Nephron (organoid): Measurements from ENCODE around the gene SCGB1A1.

ENCODE experiments used
- H3K27ac Mint-ChIP-seq, 3 experiments: 2 replicates each; pipeline ENCODE4 v1.8.0; 2020; ENCODE audit warnings: mixed read lengths in 3 of 3, mild to moderate bottlenecking in 2 of 3, moderate library complexity in 1 of 3
- H3K27me3 Mint-ChIP-seq: 2 replicates; pipeline ENCODE4 v1.8.0; 2021; ENCODE audit warnings: low read depth, mild to moderate bottlenecking, moderate library complexity, mixed read lengths
- H3K36me3 Mint-ChIP-seq: 2 replicates; pipeline ENCODE4 v1.8.0; 2020; ENCODE audit warnings: low read depth, mixed read lengths
- H3K4me1 Mint-ChIP-seq: 2 replicates; pipeline ENCODE4 v1.8.0; 2020; ENCODE audit warnings: mixed read lengths
- H3K4me3 Mint-ChIP-seq, 3 experiments: 2 replicates each; pipeline ENCODE4 v1.8.0; 2020; ENCODE audit warnings: mild to moderate bottlenecking in 3 of 3, mixed read lengths in 3 of 3, moderate library complexity in 2 of 3
- H3K9me3 Mint-ChIP-seq: 2 replicates; pipeline ENCODE4 v1.8.0; 2020; ENCODE audit warnings: mixed read lengths
- CTCF ChIP-seq, 3 experiments: fragments of 200-600 bp; sonication (generic); IDR thresholded peaks; one replicate each; pipeline ENCODE4 v1.5.0; 2021; ENCODE audit warnings: antibody characterized with exemption in 3 of 3; ENCODE audit not compliant: unreplicated experiment in 3 of 3

The SCGB1A1 gene

GRCh38 chr11:62402960-62403730, 15.7 kb upstream of the SCGB1A1 start:
- H3K36me3 Mint-ChIP-seq = no peaks in the 10 kb centered on the region
- H3K27me3 Mint-ChIP-seq = peaks cover 7% of the 10 kb centered on the region
- peak overlapping the region in 2 of 3 experiments; percentile 93 to 99 for H3K27ac Mint-ChIP-seq
- no peak for TF ChIP-seq CTCF (IDR thresholded peaks at IDR 0.05; ENCODE audit: unreplicated experiment in 3 of 3)
- H3K4me3 Mint-ChIP-seq = no peak overlapping the region
- no peaks in the 10 kb centered on the region for H3K9me3 Mint-ChIP-seq
- H3K4me1 Mint-ChIP-seq = peaks cover 70% of the 10 kb centered on the region

GRCh38 chr11:62404435-62404834, 14.4 kb upstream of the SCGB1A1 start:
- no peaks in the 10 kb centered on the region for H3K36me3 Mint-ChIP-seq

GRCh38 chr11:62404901-62405300, 13.9 kb upstream of the SCGB1A1 start:
- Mint-ChIP-seq H3K4me3 (no peak overlapping the region), H3K4me1 (peaks cover 52% of the 10 kb centered on the region), H3K27ac (peak overlapping the region in 2 of 3 experiments; percentile 80 to 99), H3K9me3 (no peaks in the 10 kb centered on the region), H3K36me3 (no peaks in the 10 kb centered on the region), H3K27me3 (peaks cover 7% of the 10 kb centered on the region)
- no peak for TF ChIP-seq CTCF (IDR thresholded peaks at IDR 0.05; ENCODE audit: unreplicated experiment in 3 of 3)

More at GRCh38 chr11:62404435-62404834, 14.4 kb upstream of the SCGB1A1 start:
- no peak for TF ChIP-seq CTCF (IDR thresholded peaks at IDR 0.05; ENCODE audit: unreplicated experiment in 3 of 3)
- H3K4me1 Mint-ChIP-seq = peaks cover 57% of the 10 kb centered on the region
- peak overlapping the region in 2 of 3 experiments; percentile 80 to 99 for H3K27ac Mint-ChIP-seq
- H3K27me3 Mint-ChIP-seq = peaks cover 7% of the 10 kb centered on the region
- H3K4me3 Mint-ChIP-seq = no peak overlapping the region
- no peaks in the 10 kb centered on the region for H3K9me3 Mint-ChIP-seq

GRCh38 chr11:62406034-62406433, 12.8 kb upstream of the SCGB1A1 start:
- TF ChIP-seq CTCF (IDR thresholded peaks at IDR 0.05; ENCODE audit: unreplicated experiment in 3 of 3) = no peak
- Mint-ChIP-seq H3K27me3 (peaks cover 7% of the 10 kb centered on the region), H3K27ac (peak overlapping the region in 2 of 3 experiments; percentile 80 to 99), H3K4me1 (peaks cover 41% of the 10 kb centered on the region), H3K9me3 (no peaks in the 10 kb centered on the region), H3K36me3 (no peaks in the 10 kb centered on the region), H3K4me3 (no peak overlapping the region)

GRCh38 chr11:62409831-62410230, 9.0 kb upstream of the SCGB1A1 start:
- H3K27me3 Mint-ChIP-seq = no peaks in the 10 kb centered on the region
- no peaks in the 10 kb centered on the region for H3K9me3 Mint-ChIP-seq
- no peaks in the 10 kb centered on the region for H3K36me3 Mint-ChIP-seq

More at GRCh38 chr11:62409831-62410230, 9.0 kb upstream of the SCGB1A1 start:
- TF ChIP-seq CTCF (IDR thresholded peaks at IDR 0.05; ENCODE audit: unreplicated experiment in 3 of 3) = no peak
- peaks cover 11% of the 10 kb centered on the region for H3K4me1 Mint-ChIP-seq
- H3K4me3 Mint-ChIP-seq = no peak overlapping the region
- H3K27ac Mint-ChIP-seq = no peak overlapping the region
